Cerebellar nuclear complex (tissue), 1 donor: ENCODE data around the gene SLC6A6.

Experiments
- DNase-seq, 2 experiments: peaks; one replicate each; lab custom pipeline; 2025; lab: John Stamatoyannopoulos, UW

Gene SLC6A6

DNA sequence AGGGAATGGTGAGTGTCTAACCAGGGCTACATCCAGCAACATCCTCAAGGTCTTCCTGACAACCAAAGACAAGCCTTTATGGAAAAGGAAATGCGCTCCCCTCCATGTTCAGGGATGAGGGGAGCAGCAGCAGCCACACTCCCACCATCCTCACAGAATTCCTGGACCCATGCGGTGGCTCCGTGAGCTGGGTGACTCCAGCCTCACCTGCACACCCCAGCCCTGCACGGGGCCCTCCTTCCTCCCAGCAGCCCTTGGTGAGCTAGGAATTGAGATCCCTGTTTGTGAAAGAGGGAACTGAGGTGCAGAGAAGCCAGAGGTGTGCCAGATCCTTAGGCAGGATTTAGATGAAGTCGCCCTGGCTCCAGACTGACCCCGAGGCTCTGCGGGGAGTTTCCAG is 85.4 kb downstream of the SLC6A6 start:
- DNase-seq, result no peak

DNA sequence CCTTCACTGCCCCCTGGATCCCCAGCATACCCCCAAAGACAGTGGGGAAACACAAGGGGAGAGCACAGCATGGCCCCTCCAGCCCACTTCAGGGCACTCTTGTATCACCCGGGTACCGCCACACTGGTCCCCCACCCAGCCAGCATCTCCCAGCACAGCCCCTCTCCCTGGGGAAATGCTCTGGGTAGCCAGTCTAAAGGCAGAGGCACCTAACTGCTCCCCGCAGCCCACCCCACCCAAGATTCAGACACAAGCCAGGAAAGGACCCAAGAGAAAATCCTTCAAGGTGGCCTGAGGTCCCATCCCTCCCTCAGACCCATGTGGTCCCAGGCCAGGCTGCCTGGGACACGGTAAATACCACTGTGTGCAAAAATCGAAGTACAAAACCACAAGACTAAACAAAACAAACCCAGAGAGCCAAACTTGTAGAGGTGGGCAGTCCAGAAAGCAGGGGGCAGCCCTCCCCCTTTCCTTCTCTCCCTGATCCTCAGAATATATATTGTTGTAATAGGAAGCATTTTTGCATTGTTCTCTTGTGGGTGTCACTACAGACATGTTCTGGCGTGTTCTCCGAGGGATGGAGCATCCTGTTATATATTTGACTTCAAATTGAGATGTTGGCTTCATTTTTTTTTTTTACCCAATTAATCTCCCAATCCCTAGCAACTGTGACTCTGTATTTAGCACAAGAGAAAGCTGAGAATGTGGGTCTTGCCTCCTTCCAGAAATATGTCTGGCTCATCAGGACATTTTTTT is 86.1 kb downstream of the SLC6A6 start:
- no peak for DNase-seq

DNA sequence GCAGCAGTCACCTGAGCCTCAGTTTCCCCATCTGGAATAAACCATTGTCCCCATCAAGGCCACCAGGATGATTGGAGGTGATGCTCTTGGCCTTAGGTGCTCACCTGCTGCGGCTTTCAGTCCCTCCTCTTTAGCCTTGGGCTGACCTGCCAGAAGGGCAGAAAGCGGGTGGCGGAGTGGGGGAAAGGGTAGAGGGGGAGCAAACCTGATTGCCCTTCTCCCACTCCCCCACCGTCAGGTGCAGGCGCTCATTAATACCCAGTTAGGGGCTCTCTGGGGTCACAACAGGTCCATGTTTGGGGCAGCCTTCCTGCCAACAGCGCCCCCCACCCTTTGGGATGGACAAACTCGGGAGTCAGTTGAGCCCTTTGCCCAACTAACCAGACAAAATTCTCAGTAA is 87.2 kb downstream of the SLC6A6 start:
- DNase-seq, result no peak

DNA sequence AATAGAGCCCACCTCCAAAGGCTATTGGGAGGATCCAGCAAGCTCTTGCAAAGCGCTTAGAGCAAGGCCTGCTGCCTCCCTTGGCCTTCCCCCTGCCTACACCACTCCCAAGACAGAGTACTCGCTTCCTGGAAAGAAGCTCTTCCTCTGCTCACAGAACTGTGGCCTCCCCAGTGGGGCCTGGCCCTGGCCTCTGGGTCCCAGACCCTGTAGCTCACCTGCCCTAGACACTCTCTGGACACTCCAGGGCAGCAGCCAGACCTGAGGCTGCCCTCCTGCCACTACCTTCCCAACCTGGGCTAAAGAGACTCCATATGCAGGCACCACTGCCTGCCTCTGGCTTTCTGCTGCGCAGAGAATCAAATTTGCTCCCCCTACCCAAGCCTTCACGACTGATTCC is 87.8 kb downstream of the SLC6A6 start:
- DNase-seq, result no peak

DNA sequence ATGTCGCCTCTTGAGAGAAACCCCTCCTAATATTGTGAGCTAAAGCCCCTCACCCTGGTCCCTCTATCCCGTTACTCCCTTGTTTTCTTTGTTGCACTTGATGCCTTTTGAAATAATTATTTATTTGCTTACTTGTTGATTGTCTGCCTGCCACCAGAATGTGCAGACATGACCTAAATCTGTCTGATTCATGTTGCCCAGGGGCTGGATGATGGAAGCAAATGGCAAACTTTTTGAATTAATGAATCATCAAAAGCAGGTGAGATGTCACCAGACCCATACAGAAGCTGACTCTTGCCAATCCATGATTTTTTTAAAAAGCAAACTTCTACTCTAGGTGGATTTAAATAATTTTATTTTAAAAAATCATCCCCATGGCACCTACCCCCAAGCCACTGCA is 88.4 kb downstream of the SLC6A6 start:
- no peak for DNase-seq

DNA sequence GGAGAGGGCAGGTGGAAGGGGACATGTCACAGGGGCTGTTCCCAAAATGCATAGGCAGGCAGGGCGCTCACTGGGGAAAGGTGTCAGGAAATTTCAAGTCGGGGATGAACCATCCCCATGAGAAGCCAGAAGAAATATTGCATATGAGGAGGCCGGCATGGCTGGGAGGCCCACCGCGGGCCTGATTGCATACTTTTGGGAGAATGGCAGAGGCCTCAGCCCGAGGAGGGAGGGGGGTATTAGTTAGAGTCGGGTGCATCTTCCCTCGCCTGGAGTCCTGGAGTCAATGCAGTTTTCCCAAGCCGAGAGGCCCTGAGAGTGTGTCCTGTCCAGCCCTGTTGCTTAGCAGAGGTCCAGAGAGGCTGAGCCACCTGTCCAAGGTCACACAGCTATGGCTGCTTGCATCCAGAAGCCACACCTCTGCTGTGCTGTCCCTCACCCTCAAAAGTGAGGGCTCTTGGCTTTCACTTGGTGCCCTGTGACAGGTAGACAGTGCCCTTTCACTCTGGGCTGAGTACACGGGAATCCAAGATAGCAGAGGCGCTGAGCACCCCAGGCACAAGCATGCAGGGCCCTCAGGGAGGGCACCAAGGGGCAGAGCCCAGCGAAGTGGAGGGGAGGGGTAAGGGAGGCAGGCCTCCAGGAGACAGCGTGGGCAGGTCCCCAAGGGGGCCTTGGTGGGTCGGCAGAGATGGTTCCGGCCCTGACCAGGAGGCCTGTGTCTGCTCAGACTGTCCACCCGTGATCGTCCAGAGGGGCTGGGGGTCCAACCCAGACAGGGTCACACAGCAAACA is 89.2 kb downstream of the SLC6A6 start:
- DNase-seq, result no peak

DNA sequence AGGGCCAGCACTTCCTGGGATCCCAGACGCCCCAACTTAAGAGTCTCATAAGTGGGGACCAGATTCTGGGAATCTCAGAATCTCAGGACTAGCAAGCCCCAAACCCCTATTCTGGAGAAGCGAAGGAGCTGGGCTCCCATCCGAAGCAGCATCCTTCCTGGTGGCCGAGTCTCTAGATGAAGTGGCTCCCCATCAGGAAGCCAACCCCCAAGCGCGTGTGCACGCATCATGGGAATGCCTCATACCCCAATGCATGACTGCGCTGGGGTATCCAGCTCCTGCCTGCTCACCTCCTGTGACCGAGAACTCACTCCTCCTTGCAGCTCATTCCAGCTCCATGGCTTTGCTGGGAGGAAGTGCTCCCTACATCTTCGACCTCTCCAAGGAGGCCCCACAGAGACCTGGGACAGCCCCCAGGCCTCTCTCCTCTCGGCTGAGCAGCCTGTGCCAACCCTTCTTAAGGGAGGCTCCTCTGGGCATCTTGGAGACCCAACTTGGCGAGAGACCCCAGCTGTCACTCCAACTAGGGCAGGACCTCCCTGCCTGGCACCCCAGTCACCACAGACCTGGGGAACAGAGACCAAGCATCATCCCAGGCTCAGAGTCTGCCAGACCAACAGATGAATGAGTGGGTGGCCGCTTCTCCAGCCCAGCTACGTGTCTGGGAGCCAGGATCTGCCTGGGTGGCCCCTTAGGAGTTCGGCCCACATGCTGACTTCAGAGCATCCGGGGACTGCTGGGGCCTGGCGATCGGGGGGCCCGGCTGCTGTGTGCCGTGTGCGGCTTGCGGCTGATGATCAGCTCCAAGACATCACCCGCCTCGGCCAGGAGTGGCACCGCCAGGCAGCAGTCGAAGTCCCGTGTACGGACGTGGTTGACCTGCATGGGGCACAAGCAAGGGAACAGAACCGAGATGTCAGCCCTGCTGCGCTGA is 90.8 kb downstream of the SLC6A6 start:
- no peak for DNase-seq

DNA sequence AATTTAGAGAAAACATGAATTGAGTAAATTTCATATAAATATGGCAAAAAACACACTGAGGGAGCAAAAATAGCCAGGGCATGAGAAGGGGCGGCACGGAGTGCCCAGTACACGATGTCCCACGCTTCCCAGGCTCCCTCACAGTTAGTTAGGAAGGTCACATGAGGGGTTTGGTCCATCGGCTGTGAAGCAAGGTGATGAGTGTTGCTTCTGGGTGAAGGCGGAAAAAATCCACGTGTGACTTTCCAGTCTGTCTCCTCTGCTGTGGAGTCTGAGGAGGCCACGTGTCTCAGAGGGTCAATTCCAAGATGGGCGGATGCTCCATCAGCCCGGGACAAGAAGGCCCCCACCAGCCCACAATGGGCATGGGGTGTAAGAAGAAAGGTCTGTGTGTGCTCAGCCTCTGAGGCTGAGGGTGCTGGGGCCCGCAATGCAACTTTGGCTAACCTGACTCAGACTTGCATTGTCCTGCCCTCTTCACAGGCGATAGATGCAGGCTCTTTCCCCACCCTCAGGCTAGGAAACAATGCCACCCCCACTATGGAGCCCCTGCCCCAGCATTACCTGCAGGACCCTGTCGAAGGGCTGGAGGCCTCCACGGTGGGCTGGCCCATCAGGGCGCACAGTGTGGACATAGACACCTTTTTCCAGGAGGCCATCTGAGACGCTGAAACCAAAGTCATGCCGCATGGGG is 92.0 kb downstream of the SLC6A6 start:
- no peak for DNase-seq

DNA sequence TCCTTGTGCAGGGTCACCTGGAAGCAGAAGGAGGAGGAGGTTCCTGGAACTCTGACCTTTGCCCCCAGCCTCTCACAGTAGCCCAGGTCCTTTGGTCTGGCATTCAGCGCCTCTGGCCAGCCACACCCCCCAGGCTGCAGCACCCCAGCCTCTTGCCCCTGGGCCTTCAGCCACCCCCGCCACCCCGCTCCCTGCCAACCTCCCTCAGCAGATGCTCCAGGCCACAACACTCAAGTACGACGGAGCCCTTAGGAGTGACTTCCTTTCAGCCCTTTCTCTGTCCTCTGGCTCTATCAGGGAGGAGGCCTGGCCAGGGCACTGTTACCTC is 92.5 kb downstream of the SLC6A6 start:
- DNase-seq, result no peak

DNA sequence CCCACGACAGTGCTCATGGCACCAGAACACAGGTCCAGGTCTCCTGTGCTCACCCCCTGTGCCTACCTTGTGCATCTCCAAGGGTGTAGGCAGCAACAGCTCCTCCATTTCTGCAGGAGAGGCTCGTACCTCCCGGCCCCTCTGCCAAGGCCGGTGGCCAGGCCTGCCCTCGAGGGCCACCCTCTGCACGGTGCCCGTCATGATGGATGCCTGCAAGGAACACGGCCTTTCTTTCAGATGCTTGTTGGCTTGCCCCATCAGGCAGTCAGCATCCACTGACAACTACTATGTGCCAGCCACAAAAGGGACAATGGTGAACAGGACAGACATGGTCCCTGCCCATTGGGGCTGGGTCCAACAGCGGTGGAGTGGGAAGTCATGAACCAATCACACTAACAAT is 93.9 kb downstream of the SLC6A6 start:
- DNase-seq, result no peak

DNA sequence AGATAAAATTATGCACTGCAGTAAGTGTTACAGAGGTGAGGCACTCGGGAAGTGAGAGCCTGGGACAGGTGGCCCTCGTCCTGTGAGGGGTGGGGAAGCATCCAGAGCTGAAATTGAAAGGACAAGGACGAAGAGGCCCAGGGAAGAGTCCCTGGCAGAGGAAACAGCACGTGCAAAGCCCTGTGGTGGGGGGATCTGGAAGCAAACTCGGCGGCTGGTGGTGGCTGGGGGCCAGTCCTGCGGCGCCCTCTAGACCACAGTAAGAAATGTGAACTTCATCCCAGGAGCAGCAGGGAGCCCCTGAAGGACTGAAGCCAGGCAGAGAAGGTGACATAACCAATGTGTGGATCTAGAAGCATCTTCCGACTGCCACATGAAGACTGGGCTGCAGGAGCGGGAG is 94.9 kb downstream of the SLC6A6 start:
- DNase-seq, result no peak

DNA sequence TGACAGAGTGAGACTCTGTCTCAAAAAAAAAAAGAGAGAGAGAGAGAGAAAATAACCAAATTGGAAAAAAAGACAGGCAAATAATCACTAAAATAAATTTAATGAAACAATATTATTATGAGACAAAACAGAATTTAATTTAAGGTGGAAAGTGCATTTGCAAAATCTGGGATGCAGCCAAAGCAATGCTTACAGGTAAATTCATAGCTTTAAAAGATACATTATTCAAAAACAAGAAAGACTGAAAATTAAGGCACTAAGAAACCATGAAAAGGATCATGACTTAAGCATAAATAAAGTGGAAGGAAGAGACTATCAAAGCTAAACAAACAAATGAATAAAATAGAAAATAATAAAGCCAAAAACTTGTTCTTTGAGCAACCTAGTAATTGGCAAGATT is 100.1 kb downstream of the SLC6A6 start:
- no peak for DNase-seq

DNA sequence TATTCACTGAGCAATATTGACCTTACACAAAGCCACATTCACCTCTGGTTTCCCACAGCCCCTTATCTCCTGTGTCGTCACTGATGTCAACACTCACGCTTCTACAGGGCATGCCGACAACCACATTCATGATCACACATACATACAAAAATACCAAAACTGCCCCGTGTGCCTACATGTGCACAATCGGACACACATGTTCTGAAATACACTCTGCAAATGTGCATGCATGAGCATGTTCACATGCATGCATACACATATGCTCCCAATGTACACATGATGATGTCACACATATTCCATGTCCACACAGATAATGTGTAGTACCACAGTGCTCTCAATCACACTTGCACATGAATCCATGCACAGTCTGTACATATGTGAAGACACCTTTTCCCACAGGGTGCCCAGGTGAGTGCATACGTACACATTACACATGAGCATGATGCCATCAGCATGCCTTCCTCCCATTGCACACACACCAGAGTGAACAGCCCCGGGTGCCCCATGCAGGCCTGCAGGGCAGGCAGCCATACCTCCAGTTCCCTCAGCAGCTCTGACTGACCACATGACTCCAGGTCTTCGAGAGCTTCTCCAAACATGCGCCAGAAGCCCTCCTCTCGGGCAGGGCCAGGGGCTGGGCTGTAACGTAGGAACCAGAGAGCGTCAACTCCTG is 100.8 kb downstream of the SLC6A6 start:
- DNase-seq, result no peak

DNA sequence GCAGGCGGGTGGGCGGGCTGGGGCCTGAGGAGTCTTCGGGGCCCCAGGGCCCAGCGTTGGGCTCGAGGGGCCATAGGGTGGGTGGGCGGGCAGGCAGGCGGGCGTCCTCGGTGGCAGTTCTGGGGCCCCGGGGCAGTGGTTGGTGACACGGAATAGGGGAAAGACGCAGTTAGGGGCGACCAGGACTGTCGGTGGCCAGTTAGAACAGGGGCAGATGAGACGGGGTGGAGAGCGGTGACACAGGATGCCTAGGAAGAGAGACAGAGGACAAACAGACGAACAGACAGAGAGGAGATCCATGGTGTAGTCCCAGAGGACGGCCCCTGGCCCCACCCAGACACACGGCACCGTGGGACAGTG is 101.3 kb downstream of the SLC6A6 start:
- DNase-seq, result no peak

DNA sequence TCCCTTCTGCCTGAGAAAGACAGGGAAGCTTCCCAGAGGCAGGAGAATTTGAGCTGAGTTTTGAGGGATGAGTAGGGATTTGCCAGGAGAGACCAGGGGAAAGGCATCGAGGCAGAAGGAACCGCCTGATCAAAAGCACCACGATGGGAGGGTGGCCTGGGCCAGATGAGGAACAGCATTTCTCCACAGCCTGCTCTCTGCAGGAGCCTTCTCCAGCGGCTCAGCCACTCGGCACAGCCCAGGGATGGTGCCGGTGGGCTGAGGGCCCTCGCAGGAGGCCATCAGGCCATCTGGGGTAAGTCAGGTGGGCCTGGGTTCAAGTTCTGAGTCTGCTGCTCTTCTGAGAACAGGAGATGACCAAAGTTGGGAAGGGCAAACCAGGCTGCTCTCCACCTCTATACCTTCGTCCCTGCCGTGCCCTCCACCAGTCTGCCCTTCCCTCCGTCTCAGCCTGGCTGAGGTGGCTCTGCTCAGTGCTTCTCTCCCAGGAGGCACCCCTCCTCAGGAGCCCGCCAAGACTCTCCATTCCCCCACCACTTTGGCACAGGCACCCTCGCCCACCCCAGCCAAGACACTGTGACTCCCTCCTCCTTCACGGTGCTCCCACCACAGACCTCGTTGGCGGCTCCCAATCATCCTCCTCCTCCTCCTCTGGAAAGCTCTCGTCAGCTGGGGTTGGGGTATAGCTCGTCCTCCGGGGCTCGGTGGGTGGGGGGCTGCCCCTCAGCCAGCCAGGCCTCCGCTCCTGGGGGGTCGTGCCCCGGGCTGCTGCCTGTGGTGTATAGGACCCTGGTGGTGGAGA is 102.8 kb downstream of the SLC6A6 start:
- no peak for DNase-seq

DNA sequence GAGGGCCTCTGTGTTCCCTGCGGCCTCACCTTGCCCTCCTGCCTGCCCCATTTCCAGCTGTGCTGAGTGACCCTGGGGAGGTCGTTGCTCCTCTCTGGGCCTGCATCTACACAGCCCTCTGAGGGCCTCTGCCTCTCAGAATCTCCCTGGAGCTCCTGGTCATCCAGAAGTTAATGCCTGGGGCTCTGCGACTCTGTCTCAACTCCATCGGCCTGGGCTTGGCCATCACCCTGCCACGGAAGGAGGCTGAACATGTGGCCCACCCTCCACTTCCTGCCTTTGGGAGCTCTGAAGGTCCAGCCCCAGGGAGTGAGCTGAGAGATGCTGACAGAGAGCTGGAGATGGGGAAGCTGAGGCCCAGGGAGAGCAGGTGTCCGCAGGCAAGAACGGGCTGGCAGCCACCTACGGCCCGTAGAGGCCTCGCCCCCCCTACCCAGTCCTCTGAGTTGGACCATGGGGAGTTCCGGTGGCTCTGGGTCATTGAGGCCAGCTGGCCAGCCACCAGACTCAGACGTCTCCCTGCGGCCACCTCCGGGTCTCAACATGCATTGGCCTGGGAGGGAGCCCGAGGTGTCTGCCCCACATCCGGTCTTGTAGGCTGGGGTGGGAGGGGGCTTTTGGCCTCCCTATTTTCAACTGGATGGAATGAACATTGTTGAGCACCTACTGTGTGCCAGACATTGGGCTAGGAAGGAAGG is 103.5 kb downstream of the SLC6A6 start:
- DNase-seq, result no peak

DNA sequence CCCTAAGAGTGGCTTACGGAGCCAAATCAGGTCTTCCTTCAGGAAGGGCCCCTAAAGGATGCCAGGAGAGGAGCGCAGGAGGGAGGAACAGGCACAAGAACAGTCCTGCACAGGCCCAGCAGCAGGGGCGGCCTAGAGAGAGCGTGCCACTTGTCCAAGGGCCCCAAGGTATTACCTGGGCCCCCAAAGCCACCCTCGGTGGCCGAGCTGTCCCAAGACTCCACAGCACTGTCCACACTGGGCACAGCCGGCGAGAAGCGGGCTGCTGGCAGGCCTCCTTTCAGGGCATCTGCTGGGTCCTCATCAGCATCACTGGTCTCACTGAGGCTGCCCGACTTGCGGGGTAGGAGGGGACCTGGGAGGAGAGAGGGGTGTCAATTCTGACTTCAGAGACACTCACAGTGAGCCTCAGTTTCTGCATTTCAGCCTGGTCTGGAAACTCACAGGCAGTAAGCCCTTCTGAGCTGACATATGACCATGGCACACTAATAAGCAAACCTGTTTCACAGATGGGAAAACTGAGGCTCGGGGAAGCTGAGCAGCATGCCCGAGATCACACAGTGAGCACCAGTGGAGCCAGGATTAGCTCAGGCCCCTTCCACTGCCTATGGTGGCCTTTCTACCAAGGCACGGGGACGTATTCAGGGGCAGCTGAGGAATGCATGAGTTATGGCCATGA is 104.4 kb downstream of the SLC6A6 start:
- DNase-seq, result no peak

DNA sequence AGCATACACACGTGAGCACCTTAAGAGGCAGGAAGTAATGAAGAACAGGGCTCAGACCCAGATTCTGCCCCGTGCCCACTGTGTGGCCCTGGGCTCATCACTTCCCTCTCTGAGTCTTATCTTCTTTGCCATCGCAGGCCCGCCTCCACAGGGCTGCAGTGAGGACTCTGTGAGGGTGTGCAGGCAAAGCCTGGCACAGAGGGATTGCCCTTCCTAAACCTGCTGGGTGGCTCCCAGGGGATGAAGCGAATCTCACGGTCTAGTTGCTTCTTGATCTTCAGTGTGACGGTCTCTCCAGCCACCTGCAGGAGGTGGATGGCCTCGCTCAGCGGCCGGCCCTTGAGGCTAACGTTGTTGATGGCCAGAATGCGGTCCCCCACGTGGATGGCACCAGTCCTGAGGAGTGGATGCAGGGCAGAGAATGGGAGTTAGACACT is 104.9 kb downstream of the SLC6A6 start:
- no peak for DNase-seq

DNA sequence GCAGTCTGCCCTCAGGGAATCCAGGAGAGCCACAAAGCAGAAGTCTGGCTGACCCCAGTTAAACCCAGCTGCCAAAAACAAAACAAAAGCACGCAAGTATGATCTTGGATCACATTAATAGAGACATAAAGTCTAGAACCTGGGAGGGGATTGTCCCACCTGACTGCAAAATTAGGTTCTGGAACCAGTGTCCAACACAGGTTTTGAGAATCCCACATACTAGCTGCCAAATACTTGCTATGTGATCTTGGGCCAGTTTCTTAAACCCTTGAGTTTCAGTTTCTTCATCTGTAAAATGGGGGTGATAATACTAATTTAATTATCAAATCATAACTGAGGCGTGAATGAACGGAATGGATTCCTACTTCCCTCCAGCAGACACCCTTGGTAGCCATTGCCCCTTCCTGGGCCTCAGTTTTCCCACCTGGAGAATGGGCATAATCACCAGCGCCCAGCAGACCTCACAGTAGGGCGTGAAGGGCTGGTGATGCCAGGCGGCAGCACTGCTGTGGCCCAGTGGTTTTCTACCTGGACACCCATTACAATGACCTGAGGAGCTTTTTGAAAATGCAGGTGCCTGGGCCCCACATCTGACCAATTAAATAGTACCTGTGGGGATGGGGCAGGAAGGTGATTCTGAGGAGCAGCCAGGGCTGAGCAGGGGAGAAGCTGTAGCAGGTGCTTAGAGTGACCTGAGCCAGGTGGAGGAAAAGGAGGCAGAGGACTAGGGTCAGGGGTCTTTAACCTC is 105.5 kb downstream of the SLC6A6 start:
- no peak for DNase-seq
